Suprapubic skin (tissue), 3 donors: ENCODE data around the gene PYGL.

Source experiments
- EP300 ChIP-seq: sonication (generic); formaldehyde crosslinking; IDR thresholded peaks from one replicate; pipeline ENCODE4 v1.6.1; 2017; ENCODE audit warnings: antibody characterized with exemption
- TF ChIP-seq, protein P1 (sequence below), 2 donors: fragments of 200-600 bp in 1 of 2; fragments of 450-650 bp in 1 of 2; sonication (generic) in 1 of 2; IDR thresholded peaks; one replicate each; pipeline ENCODE4 v1.5.1; 2016 to 2019; ENCODE audit warnings: antibody characterized with exemption in 2 of 2, mild to moderate bottlenecking in 1 of 2, moderate library complexity in 1 of 2

DNA sequence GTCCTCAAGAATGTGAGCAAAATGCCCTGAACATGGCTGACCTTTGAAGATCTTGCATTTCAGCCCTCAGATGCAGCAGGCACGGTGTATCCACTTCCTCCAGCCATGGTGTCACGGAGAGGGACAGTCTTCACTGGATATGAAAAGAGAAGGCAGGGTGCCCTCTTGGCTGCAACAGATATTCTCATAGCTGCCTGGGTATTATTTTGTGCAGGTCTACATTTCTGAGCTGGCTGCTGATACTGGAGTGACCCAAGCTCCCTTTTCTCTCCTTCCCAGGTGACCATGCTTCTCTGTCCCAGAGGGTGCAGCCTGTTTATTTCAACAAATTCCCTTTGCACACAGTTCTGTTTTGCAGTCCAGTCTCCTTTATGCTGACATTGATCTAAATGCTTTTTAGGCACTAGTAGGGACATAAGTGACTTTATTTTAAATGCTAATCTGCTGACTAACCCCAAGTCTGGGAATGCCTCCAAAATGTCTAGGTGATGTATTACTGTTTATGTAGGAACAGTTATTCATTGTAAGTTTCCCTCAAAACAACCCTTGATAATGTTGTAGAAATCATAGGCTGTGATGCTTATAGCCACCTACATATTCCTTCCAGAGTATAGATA is 17.4 kb upstream of the PYGL start:
- TF ChIP-seq EP300 = no peak
- TF ChIP-seq, protein P1, sequence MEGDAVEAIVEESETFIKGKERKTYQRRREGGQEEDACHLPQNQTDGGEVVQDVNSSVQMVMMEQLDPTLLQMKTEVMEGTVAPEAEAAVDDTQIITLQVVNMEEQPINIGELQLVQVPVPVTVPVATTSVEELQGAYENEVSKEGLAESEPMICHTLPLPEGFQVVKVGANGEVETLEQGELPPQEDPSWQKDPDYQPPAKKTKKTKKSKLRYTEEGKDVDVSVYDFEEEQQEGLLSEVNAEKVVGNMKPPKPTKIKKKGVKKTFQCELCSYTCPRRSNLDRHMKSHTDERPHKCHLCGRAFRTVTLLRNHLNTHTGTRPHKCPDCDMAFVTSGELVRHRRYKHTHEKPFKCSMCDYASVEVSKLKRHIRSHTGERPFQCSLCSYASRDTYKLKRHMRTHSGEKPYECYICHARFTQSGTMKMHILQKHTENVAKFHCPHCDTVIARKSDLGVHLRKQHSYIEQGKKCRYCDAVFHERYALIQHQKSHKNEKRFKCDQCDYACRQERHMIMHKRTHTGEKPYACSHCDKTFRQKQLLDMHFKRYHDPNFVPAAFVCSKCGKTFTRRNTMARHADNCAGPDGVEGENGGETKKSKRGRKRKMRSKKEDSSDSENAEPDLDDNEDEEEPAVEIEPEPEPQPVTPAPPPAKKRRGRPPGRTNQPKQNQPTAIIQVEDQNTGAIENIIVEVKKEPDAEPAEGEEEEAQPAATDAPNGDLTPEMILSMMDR (IDR thresholded peaks at IDR 0.05) = no peak
